G401.6 (cell line): ENCODE measurements around the gene STRIP2.
"Not testable (repeated sequence)": the region's sequence is repeated elsewhere in the genome, so short reads cannot be mapped to it uniquely, and the experiment has no call there.

Source experiments
- FAIRE-seq: peaks from 2 replicates; lab custom pipeline; 2012; peaks lifted over from hg19 to GRCh38; lab: Jason Lieb, UNC

STRIP2 gene

DNA sequence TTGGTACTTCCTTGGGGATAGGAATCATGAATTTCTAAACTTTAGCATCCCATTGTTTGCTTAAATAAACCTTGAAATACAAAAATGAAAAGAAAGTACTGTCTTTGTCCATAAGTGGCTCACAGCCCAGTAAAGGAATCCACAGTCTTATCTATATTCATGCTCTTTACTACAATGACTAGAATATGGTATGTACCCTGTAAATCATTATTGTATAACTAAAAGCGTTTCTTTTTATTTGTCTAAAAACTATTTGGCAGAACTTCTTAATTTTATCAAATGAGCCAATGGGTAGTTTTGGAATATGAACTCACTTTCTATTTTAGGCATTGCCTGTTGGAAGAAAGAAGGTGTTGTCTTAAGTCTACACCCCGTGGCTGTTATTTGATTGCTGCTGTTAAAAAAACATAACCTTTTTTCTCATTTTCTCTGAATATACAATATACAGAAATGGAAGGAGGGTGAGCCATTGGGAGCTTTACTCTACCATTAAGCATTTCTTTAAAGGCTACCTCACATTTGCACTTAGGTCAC, 12.4 kb upstream of the STRIP2 start:
- no peak for FAIRE-seq

DNA sequence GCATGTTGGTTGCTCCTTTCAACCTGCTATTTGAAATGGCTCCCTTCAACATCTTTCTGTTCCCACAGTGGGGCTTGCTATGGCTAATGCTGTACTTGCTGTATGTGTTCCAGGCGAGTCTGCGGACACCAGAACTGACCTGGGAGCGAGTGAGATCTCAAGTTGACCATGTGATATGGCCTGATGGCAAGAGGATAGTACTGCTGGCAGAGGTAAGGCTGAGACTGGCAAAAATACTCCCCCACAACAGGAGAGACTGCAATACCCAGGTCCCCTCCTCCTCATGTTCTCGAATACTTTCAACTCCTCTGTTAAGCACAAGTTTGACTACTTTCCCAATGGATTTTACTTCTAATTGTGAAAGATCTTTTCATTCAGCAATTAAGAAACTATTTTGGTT, 11.5 kb upstream of the STRIP2 start:
- no peak for FAIRE-seq

DNA sequence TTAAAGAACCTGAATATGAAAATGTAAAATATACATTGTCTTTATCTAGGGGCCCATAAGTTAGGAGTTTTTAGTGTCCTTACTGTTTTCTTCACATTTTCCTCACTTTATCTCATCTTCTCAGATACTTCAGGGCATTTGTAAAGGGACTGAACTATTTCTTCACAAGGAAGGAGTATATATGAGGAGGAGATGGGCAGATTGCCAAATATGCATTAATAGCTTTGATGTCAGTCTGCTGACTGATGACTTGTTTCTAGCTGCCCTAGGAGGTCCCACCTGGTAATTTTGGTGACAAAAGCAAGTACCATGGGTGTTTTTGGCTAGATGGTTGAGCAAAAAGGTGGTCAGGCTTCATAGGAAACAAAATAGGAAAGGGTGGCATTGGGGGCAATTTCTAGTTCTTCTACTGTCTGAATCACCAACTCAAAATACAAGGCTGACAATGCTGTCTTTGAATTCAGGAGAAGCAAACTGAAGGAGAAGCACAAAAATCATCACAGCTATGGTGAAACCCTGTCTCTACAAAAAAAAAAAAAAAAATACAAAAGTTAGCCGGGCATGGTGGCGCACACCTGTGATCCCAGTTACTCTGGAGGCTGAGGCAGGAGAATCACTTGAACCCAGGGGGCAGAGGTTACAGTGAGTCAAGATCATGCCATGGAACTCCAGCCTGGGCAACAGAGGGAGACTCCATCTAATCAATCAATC, 10.4 kb upstream of the STRIP2 start:
- no peak for FAIRE-seq

DNA sequence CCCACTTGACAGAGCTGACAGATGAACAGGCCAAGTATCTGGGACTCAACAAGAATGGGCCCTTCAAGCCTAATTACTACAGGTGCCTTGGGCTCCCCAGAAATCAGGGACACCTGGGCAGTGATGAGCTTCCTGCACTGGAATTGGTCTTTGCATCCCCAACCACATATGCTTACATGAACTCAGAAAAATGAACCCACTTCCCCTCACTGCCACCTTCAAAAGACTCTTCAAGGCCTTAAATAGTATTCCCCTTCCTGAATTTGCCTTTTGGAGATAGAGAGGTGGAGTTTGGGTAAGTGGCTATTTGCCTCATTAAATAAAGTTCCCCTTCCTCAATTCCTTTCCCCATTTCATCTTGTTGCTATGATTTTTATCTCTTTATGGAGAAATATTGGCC, 7.8 kb upstream of the STRIP2 start:
- no peak for FAIRE-seq

DNA sequence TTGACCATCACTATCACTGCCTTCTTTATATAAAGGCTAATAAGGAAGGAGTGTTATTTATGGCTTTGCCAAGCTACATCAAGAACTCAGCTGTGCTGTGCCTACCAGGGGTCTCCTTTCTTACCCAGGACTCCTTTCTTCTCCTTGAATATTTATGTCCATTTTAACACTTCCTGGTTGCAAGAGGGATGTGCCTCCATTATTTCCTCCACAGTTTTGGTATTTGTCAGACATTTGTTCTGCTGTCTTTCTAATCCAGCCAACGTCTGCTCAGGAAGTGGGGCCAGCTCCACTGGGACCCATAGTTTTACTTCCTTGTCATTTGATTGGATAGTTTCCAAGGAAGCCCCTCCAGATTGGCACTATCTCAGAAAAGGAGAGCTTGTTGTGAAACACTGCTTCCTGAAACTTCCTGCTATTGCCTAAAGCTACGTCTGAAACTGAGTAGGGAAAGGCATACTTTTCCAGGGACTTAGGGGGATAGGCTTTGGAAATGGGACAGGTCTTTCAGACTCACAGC, 6.6 kb upstream of the STRIP2 start:
- no peak for FAIRE-seq

DNA sequence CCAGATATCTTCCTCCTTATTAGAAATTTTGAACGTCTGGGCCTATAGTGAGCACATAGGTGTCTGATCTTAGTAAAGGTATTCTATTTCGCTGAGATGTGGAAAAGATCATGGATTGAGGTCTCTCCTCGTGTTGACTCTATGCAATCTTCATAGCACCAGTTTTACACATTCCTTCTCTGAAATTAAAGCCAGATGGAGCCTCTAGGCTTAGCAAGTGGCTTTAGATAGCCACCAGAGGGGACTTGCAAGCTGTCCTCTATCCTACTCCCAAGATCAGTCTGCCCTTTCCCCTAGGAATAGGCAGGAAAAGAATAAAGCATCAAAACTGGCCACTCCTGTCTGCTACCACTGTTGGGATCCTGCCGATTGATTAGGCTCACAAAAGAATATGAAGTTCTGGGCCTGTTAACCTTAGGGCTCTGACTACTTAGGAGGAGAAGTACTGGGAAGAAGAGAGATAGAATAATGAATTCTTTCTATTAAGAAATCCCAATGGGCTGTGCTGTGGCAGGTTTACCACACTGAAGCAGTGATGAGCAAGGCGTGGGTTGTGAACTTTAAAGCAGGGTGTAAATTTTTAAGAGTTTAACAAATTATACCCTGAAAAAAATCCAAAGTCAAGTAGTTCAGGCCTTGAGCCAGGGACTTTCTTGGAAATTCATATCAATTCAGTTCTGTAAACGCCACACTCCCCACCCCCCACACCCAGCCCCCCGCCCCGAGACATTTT, 2.2 kb upstream of the STRIP2 start:
- no peak for FAIRE-seq

DNA sequence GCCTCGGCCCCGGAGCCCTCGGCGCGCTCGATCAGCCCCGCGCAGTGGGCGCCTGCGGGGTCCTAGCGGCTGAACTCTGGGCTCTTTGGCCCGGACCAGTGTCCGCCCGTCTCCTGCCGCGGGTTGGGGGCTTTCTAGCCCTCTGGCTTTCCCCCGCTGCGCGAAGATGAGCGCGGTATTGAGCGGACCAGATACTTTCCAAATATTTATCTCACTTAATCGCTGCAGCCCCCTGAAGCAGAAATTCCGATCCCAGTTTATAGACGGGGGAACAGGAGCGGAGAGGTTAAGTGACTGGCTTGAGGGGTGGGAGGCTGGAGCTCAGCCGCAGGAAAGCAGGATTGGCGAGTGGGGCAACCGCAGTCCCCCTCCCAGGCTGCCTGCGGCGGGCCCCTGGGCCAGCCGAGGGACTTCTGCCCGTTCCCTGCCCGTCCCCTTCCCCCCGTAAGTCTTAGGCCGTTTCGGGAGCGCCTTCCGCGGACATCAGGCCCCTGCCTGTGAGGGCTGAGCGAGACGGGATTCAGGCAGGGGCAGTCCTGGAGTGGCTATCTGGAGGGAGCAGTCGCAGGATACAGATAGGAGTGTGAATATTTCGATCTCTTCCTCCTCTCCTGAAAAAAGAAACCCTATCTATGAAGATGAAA, 565 bp downstream of the STRIP2 start:
- FAIRE-seq: no peak

DNA sequence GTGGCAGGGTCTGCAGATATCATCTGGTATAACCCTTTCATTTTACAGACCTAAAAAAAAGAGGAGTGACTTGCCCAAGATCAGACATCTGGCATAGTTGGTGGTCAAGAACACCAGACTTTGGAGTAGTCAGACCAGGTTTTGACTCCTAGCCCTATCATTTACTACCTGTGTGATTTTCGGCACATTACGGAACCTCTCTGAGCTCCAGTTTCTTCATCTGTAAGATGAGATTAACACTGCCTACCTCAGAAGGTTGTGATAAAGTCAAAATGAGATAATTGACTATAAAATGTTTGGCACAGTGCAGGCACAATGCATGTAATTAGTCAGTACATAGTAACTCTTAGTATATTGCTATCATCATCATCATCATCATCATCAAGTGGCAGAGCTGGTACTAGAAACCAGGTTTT, 1.2 kb downstream of the STRIP2 start:
- FAIRE-seq: no peak

DNA sequence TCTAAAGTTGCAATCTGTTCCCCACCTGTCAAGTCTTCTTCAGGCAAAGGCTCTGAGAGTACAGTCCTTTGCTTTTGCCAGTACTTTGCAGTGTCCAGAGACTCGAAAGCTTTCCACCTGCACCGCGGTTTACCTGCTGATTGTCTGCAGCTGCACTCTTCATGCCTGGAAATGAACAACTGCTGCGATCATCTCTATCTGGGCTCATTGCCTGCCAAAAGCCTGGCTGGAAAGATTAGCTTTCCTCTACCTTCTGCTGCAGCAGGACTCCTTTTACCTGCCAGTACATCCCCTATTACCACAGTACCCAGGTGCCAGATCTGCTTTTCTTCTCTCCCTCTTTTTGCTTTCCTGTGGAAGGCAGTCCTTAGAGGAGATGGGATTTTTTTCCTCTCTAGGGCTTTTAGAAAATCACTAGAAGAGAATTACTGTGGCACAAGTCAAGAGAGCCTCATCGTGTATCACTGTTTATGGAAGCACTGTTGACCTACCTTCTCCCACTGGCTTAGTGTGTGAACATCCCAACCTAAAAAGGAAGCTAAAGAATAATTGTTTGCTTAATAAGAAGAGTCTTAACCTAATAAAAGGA, 2.2 kb downstream of the STRIP2 start:
- FAIRE-seq: no peak

DNA sequence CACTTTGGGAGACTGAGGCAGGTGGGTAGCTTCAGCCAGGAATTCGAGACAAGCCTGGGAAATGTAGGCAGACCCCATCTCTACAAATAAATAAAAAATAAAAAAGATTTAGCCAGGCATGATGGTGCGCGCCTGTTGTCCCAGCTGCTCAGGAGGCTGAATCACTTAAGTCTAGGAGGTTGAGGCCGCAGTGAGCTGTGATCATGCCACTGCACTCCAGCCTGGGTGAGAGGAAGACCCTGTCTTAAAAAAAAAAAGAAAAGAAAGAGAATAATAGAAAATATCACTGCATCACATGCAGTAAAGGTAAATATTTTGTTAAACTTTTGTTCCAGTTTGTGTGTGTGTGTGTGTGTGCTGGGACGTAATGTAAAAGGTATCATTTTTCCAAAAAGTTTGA, 3.0 kb downstream of the STRIP2 start:
- no peak for FAIRE-seq

DNA sequence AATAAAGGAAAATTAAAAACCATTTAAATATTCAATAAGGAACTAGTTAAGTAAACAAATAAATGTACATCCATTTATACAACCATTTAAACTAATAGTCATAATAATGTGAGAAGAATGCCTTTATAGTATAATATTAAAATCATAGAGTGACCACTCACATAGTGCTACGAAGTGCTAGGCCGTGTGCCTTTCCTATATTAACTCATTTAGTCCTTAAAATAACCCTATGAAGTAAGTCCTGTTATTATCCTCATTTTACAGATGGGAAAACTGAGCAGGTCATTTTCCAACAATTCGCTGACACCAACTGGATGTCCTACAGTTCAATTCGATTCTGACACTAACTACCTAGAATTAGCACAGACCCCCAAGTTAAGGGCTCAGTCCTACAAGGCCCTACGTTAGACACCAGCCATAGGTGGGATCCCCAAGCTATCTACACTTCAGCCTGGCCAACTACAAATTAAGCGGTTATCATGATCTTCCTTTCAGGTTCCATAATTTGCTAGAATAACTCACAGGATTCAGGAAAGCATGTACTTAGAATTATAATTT, 4.1 kb downstream of the STRIP2 start:
- FAIRE-seq: no peak

DNA sequence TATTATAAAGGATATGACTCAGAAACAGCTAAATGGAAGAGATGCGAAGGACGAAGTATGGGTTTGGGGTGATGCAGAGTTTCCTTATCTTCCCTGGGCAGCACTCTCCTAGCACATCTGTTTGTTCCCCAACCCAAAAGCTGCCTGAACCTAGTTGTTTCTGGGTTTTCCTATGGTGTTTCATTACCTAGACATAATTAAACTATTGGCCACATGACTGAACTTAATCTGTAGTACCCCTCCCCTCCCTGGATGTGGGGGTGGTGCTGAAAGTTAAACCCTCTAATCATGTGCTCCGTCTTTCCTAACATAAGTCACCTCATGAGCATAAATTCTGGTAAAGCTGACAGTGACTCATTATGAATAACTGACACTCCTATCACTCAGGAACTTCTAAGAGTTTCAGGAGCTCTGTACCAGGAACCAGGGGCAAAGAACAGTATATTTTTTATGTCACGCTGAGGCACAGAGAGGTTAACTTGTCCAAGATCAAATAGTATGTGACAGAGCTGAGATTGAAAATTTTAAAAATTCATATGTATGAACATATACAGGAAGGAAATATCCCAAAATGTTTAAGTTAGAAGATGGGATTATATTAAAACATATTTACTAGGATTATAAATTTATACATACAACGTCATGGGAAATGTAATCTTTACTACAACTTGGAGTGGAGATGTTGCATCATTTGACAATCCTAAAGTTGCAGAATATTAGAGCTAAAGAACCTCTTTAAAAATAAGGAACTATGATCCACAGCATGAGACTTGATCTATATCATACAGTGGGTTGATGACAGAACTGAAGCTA, 4.8 kb downstream of the STRIP2 start:
- FAIRE-seq: no peak

DNA sequence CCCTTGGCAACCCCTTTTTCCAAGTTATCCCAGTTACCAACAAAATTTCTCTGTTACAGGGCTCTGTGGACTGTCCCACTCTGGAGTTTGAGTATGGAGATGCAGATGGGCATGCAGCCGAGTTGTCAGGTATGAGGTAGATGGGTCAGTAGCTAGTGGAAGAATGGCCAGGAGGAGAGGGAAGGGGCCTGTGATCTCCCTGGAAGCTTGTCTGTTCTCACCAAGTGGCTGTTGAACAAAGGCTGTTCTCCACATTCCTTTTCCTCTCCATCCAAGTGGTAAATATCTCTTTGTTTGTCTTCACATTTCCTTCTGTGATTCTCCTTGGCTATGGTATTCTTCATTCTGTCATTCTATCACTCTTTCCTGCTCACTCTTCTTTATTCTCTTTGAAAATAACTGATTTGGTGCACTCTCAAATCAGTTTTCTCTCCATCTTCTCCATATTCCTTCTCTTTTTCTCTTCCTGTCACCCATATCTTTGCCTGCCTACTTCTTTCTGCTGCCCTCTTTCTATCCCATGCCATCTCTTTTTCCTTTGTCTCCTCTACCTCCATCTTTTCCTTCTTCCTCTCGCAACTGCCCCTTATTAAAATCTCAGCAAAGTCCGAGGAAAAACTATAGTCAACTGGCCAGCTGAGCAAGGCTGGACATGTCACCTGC, 5.9 kb downstream of the STRIP2 start:
- FAIRE-seq: no peak

DNA sequence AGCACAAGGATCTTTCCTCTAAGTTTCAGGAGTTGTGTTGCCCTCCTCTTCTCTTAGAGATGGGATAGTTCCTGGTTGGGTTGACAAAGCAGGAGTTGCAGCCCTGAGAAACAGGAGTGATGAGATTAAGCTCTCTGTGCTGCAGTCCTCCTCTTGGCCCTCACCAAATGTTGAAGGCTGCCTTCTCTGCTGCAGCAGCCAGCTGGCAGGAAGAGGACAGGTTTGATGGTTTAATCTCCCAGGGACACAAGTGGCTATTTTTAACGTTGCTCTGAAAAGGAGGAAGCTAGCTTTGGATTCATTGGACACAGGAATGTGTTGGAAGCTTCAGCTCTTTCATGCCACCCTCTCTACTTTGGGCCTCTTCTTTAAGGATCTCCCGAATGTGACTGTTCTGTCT, 9.4 kb downstream of the STRIP2 start:
- FAIRE-seq: no peak

DNA sequence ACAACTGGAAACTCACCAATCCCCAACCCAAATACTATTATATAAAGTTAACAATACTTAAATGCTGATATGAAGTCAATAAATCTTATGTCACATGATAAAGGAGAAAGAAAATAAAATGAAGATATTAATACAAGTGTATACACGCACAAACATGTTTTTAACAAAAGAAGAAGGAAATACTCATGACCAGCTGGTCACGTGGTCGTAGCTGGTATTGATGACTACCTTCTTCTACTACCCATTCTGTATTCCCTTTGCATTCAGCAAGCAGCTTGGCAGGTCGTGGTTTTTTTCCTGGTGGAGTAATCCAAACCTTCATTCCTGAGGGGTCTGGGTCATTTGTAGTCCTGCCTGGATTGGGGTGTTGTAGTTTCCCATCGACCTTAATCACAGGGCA, 10.5 kb downstream of the STRIP2 start:
- not testable (repeated sequence) for FAIRE-seq

DNA sequence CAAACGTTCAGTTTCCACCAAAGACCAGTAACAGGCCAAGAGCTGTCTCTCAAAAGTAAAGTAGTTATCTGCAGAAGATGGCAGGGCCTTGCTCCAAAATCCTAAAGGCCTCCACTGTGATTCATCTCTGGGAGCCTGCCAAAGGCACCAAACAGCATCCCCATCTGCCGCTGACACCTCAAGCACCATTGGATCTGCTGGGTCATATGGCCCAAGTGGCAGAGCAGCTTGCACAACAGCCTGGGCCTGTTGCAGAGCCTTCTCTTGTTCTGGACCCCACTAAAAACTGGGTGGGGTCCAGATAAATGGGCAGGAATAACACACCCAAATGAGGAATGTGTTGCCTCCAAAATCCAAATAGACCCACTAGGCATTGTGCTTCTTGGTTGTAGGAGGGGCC, 12.7 kb downstream of the STRIP2 start:
- FAIRE-seq: not testable (repeated sequence)

DNA sequence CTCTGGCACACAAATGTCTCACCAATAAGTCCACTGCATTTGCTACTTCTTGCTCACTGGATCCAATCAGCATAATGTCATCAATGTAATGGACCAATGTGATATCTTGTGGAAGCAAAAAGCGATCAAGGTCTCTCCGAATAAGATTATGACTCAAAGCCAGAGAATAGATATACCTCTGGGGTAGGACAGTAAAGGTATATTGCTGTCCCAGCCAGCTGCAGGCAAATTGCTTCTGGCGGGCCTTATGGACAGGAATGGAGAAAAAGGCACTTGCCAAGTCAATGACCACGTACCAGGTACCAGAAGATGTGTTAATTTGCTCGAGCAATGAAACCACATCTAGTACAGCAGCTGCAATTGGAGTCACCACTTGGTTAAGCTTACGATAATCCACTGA, 13.2 kb downstream of the STRIP2 start:
- FAIRE-seq: not testable (repeated sequence)

DNA sequence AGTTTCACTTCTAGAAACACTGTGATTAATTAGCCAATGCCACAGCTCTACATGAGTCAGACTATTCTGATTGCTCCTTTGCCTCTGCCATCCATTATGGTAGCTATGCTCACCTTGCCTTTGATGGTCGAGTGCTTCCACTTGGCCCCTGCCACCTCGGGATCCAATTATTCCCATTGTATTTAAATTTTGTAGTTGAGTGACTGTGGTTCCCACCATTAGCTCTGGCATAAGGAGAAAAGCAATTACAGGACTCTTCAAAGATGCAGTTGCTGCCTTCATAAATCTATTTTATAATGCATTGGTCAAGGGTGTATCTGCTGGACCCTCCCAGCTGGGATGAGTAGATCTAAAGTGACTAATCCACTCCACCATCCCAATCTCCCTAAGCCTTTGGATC, 14.4 kb downstream of the STRIP2 start:
- not testable (repeated sequence) for FAIRE-seq

DNA sequence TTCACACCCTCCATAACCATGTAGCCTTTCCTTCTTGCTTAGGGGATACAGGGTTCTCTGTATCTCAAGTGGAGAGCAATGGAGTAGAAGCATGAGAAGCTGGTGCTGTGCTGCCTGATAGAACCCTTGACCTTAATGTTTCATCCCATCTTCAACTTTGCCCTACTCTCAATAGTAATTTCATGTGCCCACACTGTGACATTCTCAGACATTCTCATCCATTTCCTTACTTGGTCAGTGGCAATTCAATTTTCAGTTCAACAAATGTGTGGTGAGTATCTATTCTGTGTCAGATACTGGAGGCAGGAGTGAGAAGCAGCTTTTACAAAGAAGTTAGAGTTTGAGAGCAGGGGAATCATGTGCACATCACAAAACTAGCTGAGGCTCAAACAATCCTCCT, 16.1 kb downstream of the STRIP2 start:
- FAIRE-seq: no peak

DNA sequence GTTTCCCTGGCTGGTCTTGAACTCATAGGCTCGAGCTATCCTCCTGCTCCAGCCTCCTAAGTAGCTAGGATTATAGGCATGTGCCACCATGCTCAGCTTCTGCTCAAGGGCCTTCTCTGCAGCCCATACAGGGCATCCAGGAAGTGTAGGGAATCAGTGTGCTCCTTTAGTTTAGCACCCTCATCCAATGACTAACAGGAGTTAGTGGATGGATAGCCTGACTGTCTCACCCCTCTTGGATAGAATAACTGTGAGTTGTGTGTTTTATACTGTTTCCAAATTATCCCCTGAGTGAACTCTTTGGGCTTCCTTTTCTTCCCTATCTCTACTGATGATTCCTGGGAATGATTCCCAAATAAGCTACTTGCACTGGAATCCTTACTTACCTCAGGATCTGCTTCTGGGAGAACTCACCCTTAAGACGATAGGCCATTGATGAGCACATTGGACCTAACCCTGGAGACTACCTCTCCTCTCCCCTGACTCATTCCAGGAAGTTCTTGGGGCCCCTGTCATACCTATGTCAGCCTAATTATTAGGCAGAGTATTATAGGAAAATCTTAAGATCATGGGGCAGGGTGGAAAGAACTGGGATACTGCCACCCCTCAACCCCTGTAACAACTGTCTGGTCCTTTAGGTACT, 18.5 kb downstream of the STRIP2 start:
- FAIRE-seq: no peak
